Pancreas (tissue), 10 donors: ENCODE measurements around the gene NOX5. TPM values are rescaled to one million over a fixed set of nuclear protein-coding genes. Genes with fewer than 3 reads are reported as not detected.

ENCODE experiments used
- ATAC-seq, 4 donors: fragments of 200-7000 bp; cut with Tn5 transposase; one replicate each; pipeline versions ENCODE4 v1.8.0 to v1.9.1; 2020; ENCODE audit warnings: mild to moderate bottlenecking in 4 of 4, moderate library complexity in 4 of 4
- DNase-seq, 6 donors: peaks; one replicate each; pipeline ENCODE4 v3.0.0-alpha.2; 2020
- FAIRE-seq: peaks from 2 replicates; lab custom pipeline; 2012; peaks lifted over from hg19 to GRCh38; lab: Jason Lieb, UNC
- H3K27ac ChIP-seq, 4 donors: fragments of 200-600 bp; sonication (generic); 1 replicate in 3 of 4; 2 replicates in 1 of 4; pipeline versions ENCODE4 v1.5.0 to v1.8.0; 2020
- H3K27me3 ChIP-seq, 4 donors: fragments of 200-600 bp; one replicate each; pipeline ENCODE4 v1.8.0; 2021
- H3K36me3 ChIP-seq, 3 donors: fragments of 200-600 bp; sonication (generic) in 1 of 3; one replicate each; pipeline versions ENCODE4 v1.5.0 to v1.8.0; 2020 to 2021
- H3K4me1 ChIP-seq, 3 donors: fragments of 200-600 bp; one replicate each; pipeline ENCODE4 v1.8.0; 2021
- H3K4me3 ChIP-seq, 4 donors: fragments of 200-600 bp; sonication (generic) in 2 of 4; one replicate each; pipeline versions ENCODE4 v1.5.0 to v1.8.0; 2020 to 2021
- H3K9me3 ChIP-seq, 4 donors: fragments of 200-600 bp; one replicate each; pipeline ENCODE4 v1.8.0; 2021
- WGBS, 2 donors: extraction: QIAGEN DNeasy Blood & Tissue Kit; methylation state at CpG; one replicate each; pipeline ENCODE4 v1.1.7; 2013; 5-methylcytosine and 5-hydroxymethylcytosine counted together
- intact Hi-C, 3 donors: fragments of 100-400 bp; cut with DNase I; formaldehyde crosslinking; loops; one replicate each; pipeline versions ENCODE4 v1.11.1 to v1.14.2; 2022
- polyA plus RNA-seq, 2 donors: library from polyadenylated mRNA; stranded (reverse); fragments of 200-250 nt; gene quantifications; one replicate each; pipeline ENCODE4 v1.2.3, GENCODE V29; 2013
- total RNA-seq, 6 donors: library from RNA; stranded (reverse); fragmentation: NEBNext Ultra II Directional in 4 of 6; extraction: Animal tissue kit (Norgen Biotek cat#: 25700) in 4 of 6; gene quantifications; one replicate each; pipeline versions ENCODE4 v1.2.1 to v1.2.4, GENCODE V29; 2021 to 2023
- TF ChIP-seq, protein P1 (sequence below), 4 donors: fragments of 200-600 bp; sonication (generic) in 3 of 4; IDR thresholded peaks; one replicate each; pipeline versions ENCODE4 v1.5.0 to v1.8.0; 2021; ENCODE audit warnings: antibody characterized with exemption in 4 of 4
- donor health status: healthy with polysubstance abuse.
- donor health status: DM: no; HTN: no; CAD: no; lungs with moderate emphysema.
- donor health status: DM: no; HTN: no; CAD: no.
- donor health status: control.
- donor health status: control.
- donor health status: Bipolar disorder and iron deficiency.
- donor health status: DM: yes; HTN: yes; CAD: no.
- donor health status: DM: no; HTN: no; CAD: no.
- donor health status: DM: no; HTN: no; CAD: no.
- donor health status: DM: yes; HTN: yes; CAD: no.

Gene NOX5
- total and polyA plus RNA-seq, 8 donors: 0.04 to 0.26 (median 0.12) TPM; not detected in 3

- intact Hi-C loops: no loop called here
- WGBS, 2 donors: 90 to 92% methylated on average over 3 of the region's 3 CpGs
- Histone ChIP-seq H3K4me1 (no peaks in the 10 kb centered on the region), H3K27ac (no peak overlapping the region), H3K4me3 (no peak overlapping the region), H3K9me3 (no peaks in the 10 kb centered on the region), H3K36me3 (no peaks in the 10 kb centered on the region), H3K27me3 (no peaks in the 10 kb centered on the region)
- TF ChIP-seq, protein P1, sequence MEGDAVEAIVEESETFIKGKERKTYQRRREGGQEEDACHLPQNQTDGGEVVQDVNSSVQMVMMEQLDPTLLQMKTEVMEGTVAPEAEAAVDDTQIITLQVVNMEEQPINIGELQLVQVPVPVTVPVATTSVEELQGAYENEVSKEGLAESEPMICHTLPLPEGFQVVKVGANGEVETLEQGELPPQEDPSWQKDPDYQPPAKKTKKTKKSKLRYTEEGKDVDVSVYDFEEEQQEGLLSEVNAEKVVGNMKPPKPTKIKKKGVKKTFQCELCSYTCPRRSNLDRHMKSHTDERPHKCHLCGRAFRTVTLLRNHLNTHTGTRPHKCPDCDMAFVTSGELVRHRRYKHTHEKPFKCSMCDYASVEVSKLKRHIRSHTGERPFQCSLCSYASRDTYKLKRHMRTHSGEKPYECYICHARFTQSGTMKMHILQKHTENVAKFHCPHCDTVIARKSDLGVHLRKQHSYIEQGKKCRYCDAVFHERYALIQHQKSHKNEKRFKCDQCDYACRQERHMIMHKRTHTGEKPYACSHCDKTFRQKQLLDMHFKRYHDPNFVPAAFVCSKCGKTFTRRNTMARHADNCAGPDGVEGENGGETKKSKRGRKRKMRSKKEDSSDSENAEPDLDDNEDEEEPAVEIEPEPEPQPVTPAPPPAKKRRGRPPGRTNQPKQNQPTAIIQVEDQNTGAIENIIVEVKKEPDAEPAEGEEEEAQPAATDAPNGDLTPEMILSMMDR (IDR thresholded peaks at IDR 0.05): no peak
- DNase-seq: no peak
- FAIRE-seq: no peak
- no peak for ATAC-seq
These were observed 91.0 kb downstream of the NOX5 start for GRCh38 chr15:69105451-69105985.

DNA sequence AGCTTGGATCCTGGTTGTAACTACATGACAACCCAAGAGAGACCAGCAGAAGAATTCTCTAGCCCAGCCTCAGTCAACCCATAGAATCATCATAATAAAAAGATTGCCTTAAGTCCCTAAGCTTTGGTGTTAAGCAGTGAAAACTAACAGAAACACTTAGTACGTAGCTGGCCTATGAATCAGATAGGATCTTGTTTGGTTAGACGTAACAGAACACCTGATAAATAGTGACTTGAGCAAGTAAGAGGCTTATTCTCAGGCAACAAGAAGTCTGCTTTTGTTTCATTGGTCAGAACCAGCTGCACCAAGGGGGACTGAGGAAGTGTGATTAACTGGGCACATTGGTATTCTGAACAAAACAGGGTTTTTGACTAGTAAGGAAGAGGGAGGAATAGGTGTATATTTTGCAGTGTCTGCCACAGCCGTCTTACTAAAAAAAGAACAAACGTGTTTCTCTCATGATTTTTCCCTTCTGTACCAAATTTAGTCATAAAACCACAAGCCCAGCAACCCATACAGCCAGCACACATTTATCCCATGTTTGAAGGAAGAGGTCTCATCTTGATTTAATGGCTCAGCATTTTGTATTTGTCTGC, 92.6 kb downstream of the NOX5 start:
- FAIRE-seq (no peak), DNase-seq (no peak), ATAC-seq (no peak)
- WGBS, 2 donors: 60 to 66% methylated on average over 4 of the region's 4 CpGs
- Histone ChIP-seq H3K4me3 (no peak overlapping the region), H3K4me1 (no peaks in the 10 kb centered on the region), H3K9me3 (no peaks in the 10 kb centered on the region), H3K36me3 (no peaks in the 10 kb centered on the region), H3K27ac (no peak overlapping the region), H3K27me3 (no peaks in the 10 kb centered on the region)
- TF ChIP-seq, protein P1 (IDR thresholded peaks at IDR 0.05): no peak
- intact Hi-C loops: no loop called here

Other genes starting within 250 kb of the NOX5 start
- gene ANP32A, start 193.8 kb upstream of the NOX5 start, total RNA-seq: 10 to 100 TPM; 26.9 to 64.3 (median 41.4) TPM
- gene ANP32A, start 193.8 kb upstream of the NOX5 start, polyA plus RNA-seq: 10 to 100 TPM; 26.0 to 42.3 TPM
- 1 to 10 TPM in 2 of 6 donors, under 1 TPM in 4; 0.28 to 1.5 (median 0.84) TPM for gene SPESP1, start 84.2 kb upstream of the NOX5 start, total RNA-seq
- under 1 TPM; 0.61 to 0.80 TPM for gene SPESP1, start 84.2 kb upstream of the NOX5 start, polyA plus RNA-seq
- 10 to 100 TPM in 1 of 6 donors, 1 to 10 TPM in 5; 4.3 to 10.8 (median 5.9) TPM for gene GLCE, start 145.9 kb downstream of the NOX5 start, total RNA-seq
- 1 to 10 TPM; 2.7 to 7.5 TPM for gene GLCE, start 145.9 kb downstream of the NOX5 start, polyA plus RNA-seq